HG03196 (cell line): ENCODE results near the gene MTERF4.
"Not testable (repeated sequence)": the region's sequence is repeated elsewhere in the genome, so short reads cannot be mapped to it uniquely, and the experiment has no call there.

Source experiments
- ATAC-seq: cut with Tn5 transposase; IDR thresholded peaks from one replicate; pipeline ENCODE4 v1.9.1; 2021; ENCODE audit not compliant: unreplicated experiment

MTERF4 gene

GRCh38 chr2:241112592-241112991, 10.5 kb upstream of the MTERF4 start:
- ATAC-seq = no peak

GRCh38 chr2:241112046-241112445, 10.0 kb upstream of the MTERF4 start:
- ATAC-seq = no peak

- peak; percentile 36 for ATAC-seq
Observed at GRCh38 chr2:241111440-241111805, 9.3 kb upstream of the MTERF4 start.

- peak; percentile 38 for ATAC-seq
Observed at GRCh38 chr2:241110607-241111439, 8.7 kb upstream of the MTERF4 start.

- no peak for ATAC-seq
Observed at GRCh38 chr2:241110089-241110606, 8.1 kb upstream of the MTERF4 start.

- ATAC-seq = no peak
Observed at GRCh38 chr2:241109210-241110088, 7.4 kb upstream of the MTERF4 start.

GRCh38 chr2:241108271-241109209, 6.5 kb upstream of the MTERF4 start:
- ATAC-seq = no peak

- ATAC-seq = no peak
Observed at GRCh38 chr2:241107031-241107783, 5.1 kb upstream of the MTERF4 start.

- ATAC-seq = no peak
Observed at GRCh38 chr2:241105641-241106040, 3.6 kb upstream of the MTERF4 start.

- ATAC-seq = not testable (repeated sequence)
Observed at GRCh38 chr2:241104611-241105010, 2.5 kb upstream of the MTERF4 start.

GRCh38 chr2:241103176-241103595, 1.1 kb upstream of the MTERF4 start:
- ATAC-seq = no peak

GRCh38 chr2:241099246-241099645, 2.8 kb downstream of the MTERF4 start:
- no peak for ATAC-seq

- no peak for ATAC-seq
Observed at GRCh38 chr2:241096979-241097378, 5.1 kb downstream of the MTERF4 start.

GRCh38 chr2:241095594-241096290, 6.3 kb downstream of the MTERF4 start:
- no peak for ATAC-seq

- no peak for ATAC-seq
Observed at GRCh38 chr2:241094924-241095420, 7.1 kb downstream of the MTERF4 start.

GRCh38 chr2:241094172-241094571, 7.9 kb downstream of the MTERF4 start:
- ATAC-seq = no peak

- ATAC-seq = not testable (repeated sequence)
Observed at GRCh38 chr2:241093133-241093781, 8.8 kb downstream of the MTERF4 start.

GRCh38 chr2:241092677-241093076, 9.4 kb downstream of the MTERF4 start:
- no peak for ATAC-seq
